ENCODE results near the gene HHATL. TPM values are rescaled to one million over a fixed set of nuclear protein-coding genes. Genes with fewer than 3 reads are reported as not detected.

Gene HHATL
- total and polyA plus RNA-seq, 4 donors, result 0.17 TPM; not detected in 3

GRCh38 chr3:42658091-42658770 lies 44.4 kb downstream of the HHATL start:
- H3K4me3 ChIP-seq (ENCODE audit: low read depth in 1 of 3, low read length in 3 of 3), result no peak overlapping the region
- no peak overlapping the region for H3K9ac ChIP-seq (ENCODE audit: low read depth in 1 of 2, low read length in 2 of 2)
- no peaks in the 10 kb centered on the region for H3K27me3 ChIP-seq (ENCODE audit: control insufficient read depth in 4 of 4, insufficient read depth in 4 of 4, low read length in 3 of 4)
- TF ChIP-seq FOXA2 (IDR thresholded peaks at IDR 0.05) (no peak), JUND (IDR thresholded peaks at IDR 0.05) (no peak), HNF4A (conservative IDR thresholded peaks at IDR 0.05) (no peak), RXRA (IDR thresholded peaks at IDR 0.05) (no peak), HNF4G (IDR thresholded peaks at IDR 0.05) (no peak), ATF3 (IDR thresholded peaks at IDR 0.05) (no peak), NR2F2 (IDR thresholded peaks at IDR 0.05) (no peak), RAD21 (IDR thresholded peaks at IDR 0.05) (no peak), MAX (IDR thresholded peaks at IDR 0.05) (no peak)
- peaks cover 0 to 4% (median 1%) of the 10 kb centered on the region in 4 donors for H3K36me3 ChIP-seq (ENCODE audit: control insufficient read depth in 4 of 4, insufficient read depth in 3 of 4, low read depth in 1 of 4, low read length in 3 of 4)
- 95% methylated on average over 34 of the region's 34 CpGs for WGBS
- no peaks in the 10 kb centered on the region for H3K9me3 ChIP-seq (ENCODE audit: control insufficient read depth in 4 of 4, low read length in 3 of 4)
- H3K4me1 ChIP-seq (ENCODE audit: control insufficient read depth in 4 of 4, insufficient read depth in 4 of 4, low read length in 3 of 4), result peaks cover under 1 to 11% (median 8%) of the 10 kb centered on the region in 4 donors
- no peak for DNase-seq (ENCODE audit: low spot score)
- H3K27ac ChIP-seq (ENCODE audit: low read depth in 1 of 2, low read length in 2 of 2), result no peak overlapping the region

GRCh38 chr3:42657675-42658074 lies 44.9 kb downstream of the HHATL start:
- WGBS, result 87% methylated on average over 4 of the region's 4 CpGs
- peaks cover 0 to 4% (median 1%) of the 10 kb centered on the region in 4 donors for H3K36me3 ChIP-seq (ENCODE audit: control insufficient read depth in 4 of 4, insufficient read depth in 3 of 4, low read depth in 1 of 4, low read length in 3 of 4)
- no peak for TF ChIP-seq HNF4G (IDR thresholded peaks at IDR 0.05)
- no peak for TF ChIP-seq TAF1 (conservative IDR thresholded peaks at IDR 0.05)
- TF ChIP-seq SP1 (IDR thresholded peaks at IDR 0.05), result no peak
- TF ChIP-seq RXRA (IDR thresholded peaks at IDR 0.05), result no peak
- no peak overlapping the region for H3K9ac ChIP-seq (ENCODE audit: low read depth in 1 of 2, low read length in 2 of 2)
- no peak overlapping the region for H3K4me3 ChIP-seq (ENCODE audit: low read depth in 1 of 3, low read length in 3 of 3)
- no peaks in the 10 kb centered on the region for H3K27me3 ChIP-seq (ENCODE audit: control insufficient read depth in 4 of 4, insufficient read depth in 4 of 4, low read length in 3 of 4)
- H3K9me3 ChIP-seq (ENCODE audit: control insufficient read depth in 4 of 4, low read length in 3 of 4), result no peaks in the 10 kb centered on the region
- no peak overlapping the region for H3K27ac ChIP-seq (ENCODE audit: low read depth in 1 of 2, low read length in 2 of 2)
- no peak for DNase-seq (ENCODE audit: low spot score)
- peaks cover 3 to 13% (median 10%) of the 10 kb centered on the region in 4 donors for H3K4me1 ChIP-seq (ENCODE audit: control insufficient read depth in 4 of 4, insufficient read depth in 4 of 4, low read length in 3 of 4)

- Histone ChIP-seq H3K4me1 (ENCODE audit: control insufficient read depth in 4 of 4, insufficient read depth in 4 of 4, low read length in 3 of 4) (peaks cover 5 to 13% (median 11%) of the 10 kb centered on the region in 4 donors), H3K36me3 (ENCODE audit: control insufficient read depth in 4 of 4, insufficient read depth in 3 of 4, low read depth in 1 of 4, low read length in 3 of 4) (peaks cover 0 to 4% (median 1%) of the 10 kb centered on the region in 4 donors), H3K27me3 (ENCODE audit: control insufficient read depth in 4 of 4, insufficient read depth in 4 of 4, low read length in 3 of 4) (no peaks in the 10 kb centered on the region), H3K4me3 (ENCODE audit: low read depth in 1 of 3, low read length in 3 of 3) (no peak overlapping the region), H3K9ac (ENCODE audit: low read depth in 1 of 2, low read length in 2 of 2) (no peak overlapping the region), H3K27ac (ENCODE audit: low read depth in 1 of 2, low read length in 2 of 2) (no peak overlapping the region), H3K9me3 (ENCODE audit: control insufficient read depth in 4 of 4, low read length in 3 of 4) (no peaks in the 10 kb centered on the region)
- WGBS, result 93% methylated on average over 9 of the region's 9 CpGs
- no peak for DNase-seq (ENCODE audit: low spot score)
- TF ChIP-seq JUND (IDR thresholded peaks at IDR 0.05), result no peak
- no peak for TF ChIP-seq HNF4A (conservative IDR thresholded peaks at IDR 0.05)
- TF ChIP-seq EGR1 (IDR thresholded peaks at IDR 0.05; ENCODE audit: low read depth in 2 of 2), result no peak
- TF ChIP-seq FOXA1 (IDR thresholded peaks at IDR 0.05), result no peak
- no peak for TF ChIP-seq FOXA2 (IDR thresholded peaks at IDR 0.05)
- no peak for TF ChIP-seq SP1 (IDR thresholded peaks at IDR 0.05)
These were observed 45.7 kb downstream of the HHATL start for GRCh38 chr3:42656680-42657610.

Data from liver (tissue), 9 donors.